C4-2B (cell line): ENCODE measurements around the gene BOK.

Experiments
- CTCF ChIP-seq: fragments of 450-650 bp; conservative IDR thresholded peaks from 2 replicates; pipeline ENCODE4 v1.5.1; 2017; ENCODE audit warnings: mild to moderate bottlenecking
- ZFX ChIP-seq: fragments of 450-650 bp; IDR thresholded peaks from 2 replicates; pipeline ENCODE4 v1.6.1; 2017

GRCh38 chr2:241558532-241559322, at the start of gene BOK:
- TF ChIP-seq CTCF (no peak), ZFX (no peak)
